ENCODE results near the gene EIF2S1.
"Not testable (repeated sequence)": the region's sequence is repeated elsewhere in the genome, so short reads cannot be mapped to it uniquely, and the experiment has no call there.

Gene EIF2S1

DNA sequence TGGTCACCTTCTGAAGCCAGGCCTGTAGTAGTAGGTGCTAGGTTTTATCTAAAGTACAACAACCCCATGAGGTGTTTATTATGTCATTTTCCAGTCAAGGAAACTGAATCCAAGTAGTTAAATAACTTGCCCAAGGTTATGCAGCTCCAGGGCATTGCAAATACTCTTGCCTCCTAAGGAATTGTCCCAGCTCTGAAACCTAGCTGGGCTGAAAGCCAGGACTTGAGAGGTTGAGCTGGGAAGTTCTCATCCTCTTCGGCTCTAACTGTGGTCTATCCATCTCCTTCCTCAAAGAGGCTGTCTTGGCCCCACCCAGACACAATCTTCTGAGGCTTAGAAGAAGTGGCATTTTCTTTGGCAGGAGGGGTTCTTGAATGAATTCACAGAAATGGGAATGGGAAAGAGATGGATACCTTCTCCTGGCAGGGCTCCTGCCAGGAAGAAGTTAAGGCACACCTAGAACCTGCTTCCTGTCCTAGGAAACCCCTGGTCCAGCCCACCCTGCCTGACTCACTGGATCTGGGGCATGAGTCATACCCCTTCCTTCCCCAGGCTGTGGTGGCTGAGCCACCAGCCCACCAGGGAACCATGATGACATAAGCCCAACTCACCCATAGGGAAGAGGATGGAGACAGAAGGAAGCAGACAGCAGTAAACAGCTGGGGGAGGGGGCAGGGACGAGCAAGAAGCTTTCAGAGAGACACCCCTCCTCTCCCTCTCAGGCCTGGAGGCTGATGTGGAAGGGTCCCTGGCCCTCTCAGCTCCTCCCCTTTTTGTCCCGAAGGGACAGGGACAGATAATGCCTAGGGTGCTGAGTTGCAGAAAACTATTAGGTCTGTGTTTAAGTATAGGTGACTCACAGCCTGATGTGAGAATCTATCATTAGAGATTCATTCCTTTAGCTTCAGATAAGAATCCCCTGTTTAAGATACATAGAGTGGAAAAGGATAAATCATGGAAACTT lies 54.0 kb downstream of the EIF2S1 start:
- DNase-seq, result no peak

GRCh38 chr14:67415610-67416009 lies 55.5 kb downstream of the EIF2S1 start:
- not testable (repeated sequence) for DNase-seq

- DNase-seq, result no peak
Measured at GRCh38 chr14:67416085-67416484, 56.0 kb downstream of the EIF2S1 start.

- no peak for DNase-seq
Measured at GRCh38 chr14:67416810-67417209, 56.7 kb downstream of the EIF2S1 start.

GRCh38 chr14:67417633-67418032 lies 57.5 kb downstream of the EIF2S1 start:
- DNase-seq, result no peak

GRCh38 chr14:67418401-67419191 lies 58.5 kb downstream of the EIF2S1 start:
- DNase-seq, result no peak

- DNase-seq, result peak; percentile 32
Measured at GRCh38 chr14:67420102-67420739, 60.1 kb downstream of the EIF2S1 start.

GRCh38 chr14:67421356-67422224 lies 61.5 kb downstream of the EIF2S1 start:
- DNase-seq, result no peak

GRCh38 chr14:67423424-67423823 lies 63.3 kb downstream of the EIF2S1 start:
- no peak for DNase-seq

DNA sequence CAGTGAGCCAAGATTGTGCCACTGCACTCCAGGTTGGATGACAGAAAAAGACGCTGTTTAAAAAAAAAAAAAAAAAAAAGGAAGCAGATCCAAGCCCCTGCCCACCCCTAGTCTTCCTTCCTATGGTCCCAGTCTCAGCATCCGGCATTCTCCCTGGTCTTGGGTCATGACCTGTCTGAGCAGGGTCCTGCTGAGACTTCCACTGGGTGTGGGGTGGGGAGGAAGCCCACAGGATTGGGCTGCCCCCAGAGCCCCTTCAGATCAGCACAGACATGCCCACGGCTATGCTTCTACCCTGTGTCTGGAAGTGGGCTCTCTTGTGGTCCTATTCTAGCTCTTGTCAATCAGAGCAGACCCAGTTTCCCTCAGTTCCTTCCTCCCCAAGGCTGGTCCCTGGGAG lies 64.4 kb downstream of the EIF2S1 start:
- no peak for DNase-seq

DNA sequence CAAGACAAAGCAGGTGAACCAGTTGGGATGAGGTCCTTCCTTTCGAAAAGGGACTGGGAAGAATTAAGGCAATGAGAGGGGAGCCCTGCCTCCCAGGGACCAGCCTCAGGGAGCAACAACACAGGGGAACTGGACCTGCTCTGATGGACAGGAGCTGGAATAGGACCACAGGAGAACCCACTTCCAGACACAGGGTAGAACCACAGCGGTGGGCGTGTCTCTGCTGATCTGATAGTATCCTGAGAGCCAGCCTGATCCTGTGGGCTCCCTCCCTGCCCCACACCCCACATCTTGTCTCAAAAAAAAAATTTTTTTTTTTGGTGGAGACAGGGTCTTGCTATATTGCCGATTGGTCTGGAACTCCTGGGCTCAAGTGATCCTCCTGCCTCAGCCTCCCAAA lies 65.5 kb downstream of the EIF2S1 start:
- no peak for DNase-seq

- no peak for DNase-seq
Measured at GRCh38 chr14:67426161-67426560, 66.0 kb downstream of the EIF2S1 start.

DNA sequence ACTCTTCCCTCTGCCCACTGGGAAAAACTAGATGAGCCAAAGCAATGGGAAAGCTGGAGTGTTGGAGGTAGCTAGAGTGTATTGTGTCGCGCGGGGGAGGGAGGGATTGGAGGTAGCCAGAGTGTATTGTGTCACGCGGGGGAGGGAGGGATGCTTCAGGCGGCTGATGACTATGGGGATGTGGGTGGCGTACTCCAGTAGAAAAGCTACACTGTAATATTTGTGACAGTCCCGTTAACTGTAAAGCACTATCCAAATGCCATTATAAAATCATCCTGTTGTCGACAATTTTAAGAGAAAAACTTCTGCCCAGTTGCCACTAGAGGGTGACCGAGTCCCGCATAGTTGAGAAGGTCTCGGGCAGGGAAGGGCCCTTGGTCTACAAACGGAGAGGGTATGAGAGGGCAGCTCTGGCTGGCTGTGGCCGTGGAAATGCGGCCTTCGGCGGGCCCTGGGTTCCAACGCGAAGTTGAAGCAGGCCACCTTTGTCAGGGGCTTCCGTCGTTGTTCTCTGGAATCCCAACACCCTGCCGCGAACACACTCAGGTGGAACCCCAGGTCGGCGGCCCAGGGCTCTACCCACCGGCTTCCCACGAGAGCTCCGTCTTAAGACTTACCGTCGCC lies 67.0 kb downstream of the EIF2S1 start:
- peak; percentile 77 for DNase-seq

- DNase-seq, result no peak
Measured at GRCh38 chr14:67428501-67429031, 68.4 kb downstream of the EIF2S1 start.

- DNase-seq, result no peak
Measured at GRCh38 chr14:67429510-67430205, 69.5 kb downstream of the EIF2S1 start.

GRCh38 chr14:67432050-67432564 lies 72.0 kb downstream of the EIF2S1 start:
- DNase-seq, result no peak

DNA sequence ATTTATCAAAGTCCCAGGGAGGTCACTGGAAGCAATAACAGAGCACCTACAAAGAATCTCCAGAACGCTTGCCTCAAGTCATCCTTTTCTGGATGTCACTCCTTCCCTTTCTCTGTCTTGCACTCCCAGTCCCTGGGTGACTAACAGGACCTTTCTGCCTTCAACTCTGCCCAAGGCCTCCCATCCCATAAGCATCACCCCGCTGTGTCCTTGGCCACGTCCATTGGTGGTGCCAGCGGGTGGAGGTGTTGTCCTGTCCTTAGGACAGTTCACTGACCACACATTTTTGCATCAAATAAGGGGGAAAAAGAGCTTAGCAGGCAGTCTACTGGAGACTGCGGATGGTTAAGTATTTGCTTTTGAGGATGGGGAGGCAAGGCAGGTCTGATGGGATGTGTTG lies 75.5 kb downstream of the EIF2S1 start:
- no peak for DNase-seq

Measured in NCI-H1694 (cell line).